ENCODE data around the gene MYOM1.
"Not testable (repeated sequence)": the region's sequence is repeated elsewhere in the genome, so short reads cannot be mapped to it uniquely, and the experiment has no call there.

The MYOM1 gene

GRCh38 chr18:3051718-3052410 lies 167.9 kb downstream of the MYOM1 start:
- peak; percentile 57 for DNase-seq

GRCh38 chr18:3049897-3050454 lies 169.8 kb downstream of the MYOM1 start:
- not testable (repeated sequence) for DNase-seq

- no peak for DNase-seq
Observed at GRCh38 chr18:3048820-3049349, 170.9 kb downstream of the MYOM1 start.

- no peak for DNase-seq
Observed at GRCh38 chr18:3048121-3048520, 171.6 kb downstream of the MYOM1 start.

- no peak for DNase-seq
Observed at GRCh38 chr18:3046216-3046808, 173.5 kb downstream of the MYOM1 start.

GRCh38 chr18:3044931-3045698 lies 174.7 kb downstream of the MYOM1 start:
- DNase-seq, result no peak

GRCh38 chr18:3042379-3042778 lies 177.4 kb downstream of the MYOM1 start:
- DNase-seq, result no peak

- no peak for DNase-seq
Observed at GRCh38 chr18:3041843-3042242, 177.9 kb downstream of the MYOM1 start.

GRCh38 chr18:3040881-3041280 lies 178.9 kb downstream of the MYOM1 start:
- DNase-seq, result no peak

GRCh38 chr18:3040173-3040572 lies 179.6 kb downstream of the MYOM1 start:
- no peak for DNase-seq

GRCh38 chr18:3037423-3037915 lies 182.3 kb downstream of the MYOM1 start:
- peak; percentile 34 for DNase-seq

- DNase-seq, result no peak
Observed at GRCh38 chr18:3036108-3036507, 183.7 kb downstream of the MYOM1 start.

- DNase-seq, result no peak
Observed at GRCh38 chr18:3035635-3036034, 184.1 kb downstream of the MYOM1 start.

GRCh38 chr18:3032721-3033120 lies 187.0 kb downstream of the MYOM1 start:
- DNase-seq, result no peak

GRCh38 chr18:3029215-3029952 lies 190.4 kb downstream of the MYOM1 start:
- no peak for DNase-seq

GRCh38 chr18:3028115-3028514 lies 191.7 kb downstream of the MYOM1 start:
- DNase-seq, result not testable (repeated sequence)

- no peak for DNase-seq
Observed at GRCh38 chr18:3027370-3027891, 192.3 kb downstream of the MYOM1 start.

- DNase-seq, result no peak
Observed at GRCh38 chr18:3025544-3025943, 194.2 kb downstream of the MYOM1 start.

GRCh38 chr18:3023603-3024002 lies 196.2 kb downstream of the MYOM1 start:
- DNase-seq, result not testable (repeated sequence)
